NCI-H748 (cell line): ENCODE results near the gene DAB2IP.
"Not testable (repeated sequence)": the region's sequence is repeated elsewhere in the genome, so short reads cannot be mapped to it uniquely, and the experiment has no call there.

ENCODE experiments used
- DNase-seq: peaks from one replicate; lab custom pipeline; 2025; ENCODE audit not compliant: unreplicated experiment; lab: John Stamatoyannopoulos, UW

Gene DAB2IP

GRCh38 chr9:121651295-121652020 is at the start of gene DAB2IP:
Gene DAB2IP (plus strand): TSS chr9:121651634. CDS start chr9:121651776, 142 bp downstream.
- DNase-seq: peak; percentile 32

DNA sequence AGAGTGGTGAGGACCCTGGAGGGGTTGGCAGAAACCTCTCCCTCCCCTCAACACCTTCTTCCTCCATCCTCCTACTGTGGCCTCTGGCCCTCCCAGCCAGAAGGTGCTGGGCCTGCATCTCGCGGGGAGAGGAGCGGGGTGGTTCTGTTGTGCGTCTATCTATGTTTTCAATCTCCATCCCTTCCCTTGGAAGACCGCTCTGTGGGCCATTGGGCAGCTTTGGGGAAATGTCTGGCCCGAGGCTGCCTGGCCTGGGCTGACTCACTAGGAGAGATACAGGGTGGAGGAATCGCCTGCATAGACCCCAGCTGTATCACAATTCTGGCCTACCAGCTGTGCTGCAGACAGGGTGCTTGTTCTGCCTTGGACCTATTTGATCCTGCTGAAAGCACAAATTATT is 48.4 kb upstream of the DAB2IP start:
- no peak for DNase-seq

DNA sequence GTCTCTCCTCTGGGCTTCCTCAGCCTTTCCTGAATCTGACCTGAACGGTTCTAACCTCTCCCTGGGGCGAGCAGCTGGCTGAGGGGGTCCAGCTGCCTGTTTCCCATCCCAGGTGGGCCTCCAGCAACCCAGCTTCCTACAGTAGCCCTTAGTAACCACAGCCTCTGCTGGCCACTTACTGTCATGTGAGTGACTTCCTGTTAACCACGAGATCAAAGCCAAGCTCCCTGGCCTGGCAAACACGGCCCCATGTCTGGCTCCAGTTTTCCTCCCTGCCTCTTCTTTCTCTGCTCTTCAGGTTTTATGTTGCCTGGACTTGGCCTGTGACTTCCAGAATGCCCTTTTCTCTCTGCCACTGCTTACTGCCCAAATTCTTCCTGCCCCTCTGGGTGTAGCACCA is 47.2 kb upstream of the DAB2IP start:
- DNase-seq: no peak

GRCh38 chr9:121604654-121605053 is 46.8 kb upstream of the DAB2IP start:
- DNase-seq: no peak

DNA sequence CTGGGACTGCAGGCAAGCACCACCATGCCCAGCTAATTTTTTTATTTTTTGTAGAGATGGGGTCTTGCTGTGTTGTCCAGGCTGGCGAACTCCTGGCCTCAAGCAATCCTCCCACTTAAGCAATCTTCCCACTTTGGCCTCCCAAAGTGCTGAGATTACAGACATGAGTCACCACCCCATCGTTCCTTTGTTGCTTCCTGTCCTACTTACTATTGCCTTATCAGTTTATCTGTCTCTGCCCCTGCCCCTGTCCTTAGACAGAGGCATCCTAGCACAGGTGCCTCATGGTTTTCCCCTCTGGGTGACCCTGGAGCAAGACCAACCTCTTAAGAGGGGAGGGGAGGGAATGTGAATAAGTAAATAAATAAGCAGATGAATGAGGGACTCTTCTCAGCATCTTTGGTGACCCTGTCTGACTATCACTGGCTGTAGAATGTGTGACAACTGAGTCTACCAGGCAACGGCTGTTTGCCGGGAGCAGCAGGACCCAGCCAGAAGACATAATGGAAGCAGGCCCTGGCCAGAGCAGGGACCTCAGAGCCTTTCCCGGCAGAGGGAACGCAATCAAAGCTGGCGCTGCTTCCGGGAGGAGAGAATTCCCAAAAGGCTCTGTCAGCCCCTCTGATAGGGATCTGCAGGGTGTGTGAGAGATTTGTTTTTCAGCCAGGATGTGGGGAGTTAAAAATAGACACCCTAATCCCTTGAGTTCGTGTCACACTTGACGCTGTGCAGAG is 43.8 kb upstream of the DAB2IP start:
- DNase-seq: no peak

DNA sequence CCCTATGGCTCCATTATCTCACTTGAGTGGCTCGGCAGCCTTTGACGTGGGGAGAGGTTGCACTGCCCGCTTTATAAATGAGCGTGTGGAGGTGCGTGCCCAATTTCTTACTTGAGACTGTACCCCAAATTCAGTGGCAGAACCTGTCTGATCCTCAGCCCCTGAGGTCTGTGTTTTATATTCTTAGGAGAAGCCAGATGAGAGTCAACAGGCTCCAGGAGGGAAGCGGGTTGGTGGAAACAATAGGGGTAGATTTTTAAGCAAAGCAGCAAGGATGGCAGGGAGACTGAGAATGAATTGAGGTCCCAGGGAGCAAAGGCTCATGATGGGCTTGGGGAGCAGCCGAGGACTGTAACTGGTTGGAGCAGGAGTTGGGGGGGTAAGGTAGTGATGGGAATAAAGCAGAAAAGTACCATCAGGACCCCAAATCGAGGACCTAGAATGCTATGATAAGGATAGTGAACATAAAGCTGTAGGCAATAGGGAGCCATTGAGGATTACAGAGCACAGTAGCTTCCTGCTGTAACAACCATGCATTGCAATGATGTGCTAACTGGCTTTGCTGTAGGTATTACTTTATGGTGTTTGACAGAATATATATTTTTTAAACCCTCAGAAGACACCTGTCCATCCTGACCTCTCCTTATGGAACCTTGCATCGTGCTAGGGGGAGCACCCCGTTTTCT is 43.1 kb upstream of the DAB2IP start:
- DNase-seq: no peak

- DNase-seq: no peak
These were observed 41.4 kb upstream of the DAB2IP start for GRCh38 chr9:121609822-121610637.

GRCh38 chr9:121610638-121610953 is 40.8 kb upstream of the DAB2IP start:
- DNase-seq: peak; percentile 11

DNA sequence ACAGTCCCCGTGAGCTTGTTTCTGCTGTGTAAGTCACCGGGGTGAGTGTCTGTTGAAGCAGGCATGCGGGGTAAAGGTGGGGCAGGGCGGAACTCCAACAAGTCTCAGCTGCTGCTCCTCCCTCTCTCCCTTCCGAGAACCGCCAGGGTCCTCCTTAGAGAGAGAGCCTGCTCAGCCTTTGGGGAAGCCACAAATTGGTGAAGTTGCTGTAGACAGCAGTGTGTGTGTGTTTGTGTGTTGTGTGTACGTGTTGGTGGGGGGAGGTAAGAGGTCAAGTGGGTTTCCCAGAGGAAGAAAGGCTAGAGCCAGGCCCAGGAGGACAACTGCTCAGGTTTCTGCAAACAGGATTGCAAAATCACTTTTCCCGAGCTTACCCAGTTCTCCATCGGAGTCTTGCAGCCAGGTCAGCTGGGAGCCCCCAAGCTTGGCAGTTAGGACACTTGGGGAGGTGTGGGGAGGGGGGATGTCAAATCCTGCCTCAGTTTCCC is 38.9 kb upstream of the DAB2IP start:
- no peak for DNase-seq

- peak; percentile 35 for DNase-seq
These were observed 38.3 kb upstream of the DAB2IP start for GRCh38 chr9:121613009-121613752.

DNA sequence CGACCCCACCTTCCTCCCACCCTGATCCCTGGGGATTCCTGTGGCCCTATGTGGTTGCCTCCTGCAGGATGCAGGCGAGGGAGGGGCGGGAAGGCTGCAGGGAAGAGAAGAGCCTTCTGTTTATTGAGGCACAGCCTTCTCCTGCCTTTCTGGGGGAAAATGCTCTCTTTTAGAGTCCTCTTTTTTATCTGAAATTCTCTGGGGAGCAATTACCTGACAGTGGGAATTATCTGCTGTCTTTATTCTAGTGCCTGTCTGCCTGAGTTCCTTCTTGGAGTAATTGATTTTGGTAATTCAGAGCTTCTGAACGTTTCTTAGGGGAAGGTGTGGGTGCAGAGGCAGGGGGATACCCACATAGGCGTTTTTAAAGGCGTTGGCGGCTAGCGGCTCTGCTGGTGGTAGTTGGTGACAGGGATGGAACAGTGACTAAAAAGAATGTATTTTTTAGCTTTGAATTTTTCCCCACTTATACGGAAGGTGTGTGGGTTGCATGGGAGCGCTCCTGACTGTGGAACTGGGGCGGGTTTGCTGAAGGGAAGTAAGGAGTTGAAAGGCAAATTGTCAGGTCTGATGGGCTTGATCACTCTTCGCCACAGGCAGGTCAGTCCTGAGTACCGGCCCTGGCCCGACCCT is 35.2 kb upstream of the DAB2IP start:
- no peak for DNase-seq

DNA sequence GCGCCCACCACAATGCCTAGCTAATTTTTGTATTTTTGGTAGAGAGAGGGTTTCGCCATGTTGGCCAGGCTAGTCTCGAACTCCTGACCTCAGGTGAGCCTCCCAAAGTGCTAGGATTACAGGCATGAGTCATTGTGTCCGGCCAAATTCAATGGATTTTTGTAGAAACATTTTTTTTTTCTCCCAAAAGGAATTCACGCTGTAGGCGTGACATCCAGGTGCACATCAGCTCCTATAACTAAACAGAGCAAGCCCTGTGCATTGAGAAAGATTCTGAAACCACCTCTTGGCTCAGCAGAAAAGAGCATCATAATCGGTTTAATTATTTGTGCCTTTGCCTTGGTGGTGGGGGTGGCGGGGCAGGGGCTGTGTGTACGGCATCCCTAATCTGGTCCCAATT is 32.9 kb upstream of the DAB2IP start:
- DNase-seq: no peak

GRCh38 chr9:121618910-121619309 is 32.5 kb upstream of the DAB2IP start:
- DNase-seq: not testable (repeated sequence)

GRCh38 chr9:121619545-121620324 is 31.7 kb upstream of the DAB2IP start:
- DNase-seq: no peak

GRCh38 chr9:121620325-121620673 is 31.1 kb upstream of the DAB2IP start:
- DNase-seq: no peak

DNA sequence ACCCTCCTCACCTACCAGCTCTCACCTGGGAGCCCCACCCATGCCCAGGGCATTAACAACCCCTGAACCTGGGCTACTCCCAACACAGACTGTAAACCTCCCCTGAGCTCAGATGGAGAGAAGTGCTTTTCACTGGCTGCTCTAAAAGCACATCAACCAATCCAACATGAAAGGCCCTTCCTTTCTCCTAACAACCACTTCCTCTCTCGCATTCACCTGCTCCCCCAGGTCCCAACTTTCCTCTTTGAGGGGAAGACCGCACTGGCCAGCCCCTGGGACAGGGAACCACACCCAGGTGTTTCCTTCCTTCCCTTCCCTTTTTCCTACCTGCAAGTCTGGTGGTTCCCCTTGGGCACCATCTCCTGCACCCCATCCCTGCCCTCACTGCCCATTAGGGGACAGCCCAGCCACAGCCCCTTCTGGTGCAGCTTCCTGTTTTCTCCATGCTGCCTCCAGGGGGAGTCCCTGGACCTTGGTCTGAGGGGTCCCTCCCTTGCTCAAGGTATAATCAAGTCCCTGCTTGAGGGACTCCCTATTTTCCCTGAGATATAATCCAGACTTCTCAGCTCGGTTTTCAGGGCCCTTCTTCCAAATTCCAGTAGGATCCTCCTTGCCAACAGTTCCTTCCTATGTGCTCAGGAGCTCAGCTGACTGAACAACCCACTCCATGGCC is 30.5 kb upstream of the DAB2IP start:
- peak; percentile 42 for DNase-seq

DNA sequence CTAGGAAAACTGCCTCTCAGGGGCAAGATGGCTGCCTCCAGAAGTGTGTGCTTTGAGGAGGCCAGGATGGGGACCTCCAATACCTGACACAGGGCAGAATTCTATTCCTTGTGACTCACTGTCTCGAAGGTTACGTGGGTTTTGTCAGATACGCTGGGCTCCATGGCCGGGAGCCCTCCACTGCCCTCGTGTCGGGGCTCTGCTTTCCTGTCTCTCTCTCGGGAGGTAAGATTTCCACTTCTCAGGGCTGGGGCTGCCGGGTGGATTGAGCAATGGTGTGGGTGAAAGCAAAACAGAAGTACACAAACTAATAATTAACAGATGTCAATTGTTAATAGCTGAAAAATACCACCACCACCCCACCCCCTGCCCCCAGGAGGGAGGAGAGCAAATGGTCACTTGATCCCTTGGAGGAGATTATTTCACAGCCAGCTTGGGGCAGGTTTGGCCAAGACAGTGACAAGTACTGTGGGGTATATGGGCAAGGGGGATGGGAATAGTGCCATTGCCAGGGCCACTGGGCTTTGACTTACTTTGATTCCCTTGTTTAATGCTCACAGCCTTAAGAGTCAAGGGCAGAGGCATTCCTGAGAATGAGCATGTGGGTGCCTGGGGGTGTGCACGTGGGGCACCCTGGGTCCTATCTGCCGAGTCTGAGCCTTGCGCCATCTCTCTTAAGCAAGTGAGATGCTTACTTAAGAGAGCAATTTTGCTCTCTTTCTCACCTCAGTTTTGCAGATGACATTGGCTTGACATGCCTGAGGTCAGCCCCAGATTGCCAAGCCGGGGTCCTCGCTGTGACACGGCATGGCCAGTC is 28.8 kb upstream of the DAB2IP start:
- no peak for DNase-seq

- not testable (repeated sequence) for DNase-seq
These were observed 28.0 kb upstream of the DAB2IP start for GRCh38 chr9:121623430-121623829.
